ENCODE measurements around the gene NTRK2.

GRCh38 chr9:84925225-84925872 lies 255.8 kb downstream of the NTRK2 start:
- no peak for TF ChIP-seq CTCF (IDR thresholded peaks at IDR 0.05; ENCODE audit: poor library complexity)
- no peak for TF ChIP-seq EZH2phosphoT487 (IDR thresholded peaks at IDR 0.05; ENCODE audit: low read depth, severe bottlenecking, unreplicated experiment)
- no peak for TF ChIP-seq EZH2 (IDR thresholded peaks at IDR 0.05; ENCODE audit: borderline replicate concordance)

Measured in hepatocyte (in vitro differentiated cells).